HG02840 (cell line): ENCODE results near the gene SVOPL.
"Not testable (repeated sequence)": the region's sequence is repeated elsewhere in the genome, so short reads cannot be mapped to it uniquely, and the experiment has no call there.

ENCODE experiments used
- ATAC-seq: cut with Tn5 transposase; IDR thresholded peaks from one replicate; pipeline ENCODE4 v1.9.1; 2021; ENCODE audit warnings: mild to moderate bottlenecking, moderate library complexity, moderate number of reproducible peaks; ENCODE audit not compliant: unreplicated experiment, low FRiP score

SVOPL gene

DNA sequence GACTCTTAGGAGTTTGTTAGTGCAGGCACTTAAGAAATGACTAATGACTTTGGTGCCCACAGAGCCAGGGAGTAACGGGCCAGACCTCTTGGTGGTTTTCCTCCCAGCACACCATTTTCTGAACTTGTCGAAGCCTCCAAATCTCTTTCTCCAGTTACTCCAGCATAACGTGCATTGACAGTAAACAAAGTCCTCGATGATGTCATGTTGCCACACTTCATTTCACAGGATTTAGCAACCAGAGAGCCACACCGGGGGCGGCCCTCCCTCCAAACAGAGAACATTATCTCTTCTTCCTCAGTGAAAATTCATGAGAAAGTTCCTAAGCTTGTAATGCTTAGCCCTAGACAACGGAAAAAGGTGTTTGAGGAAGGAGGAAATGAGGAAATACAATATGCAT, 4.0 kb upstream of the SVOPL start:
- no peak for ATAC-seq

DNA sequence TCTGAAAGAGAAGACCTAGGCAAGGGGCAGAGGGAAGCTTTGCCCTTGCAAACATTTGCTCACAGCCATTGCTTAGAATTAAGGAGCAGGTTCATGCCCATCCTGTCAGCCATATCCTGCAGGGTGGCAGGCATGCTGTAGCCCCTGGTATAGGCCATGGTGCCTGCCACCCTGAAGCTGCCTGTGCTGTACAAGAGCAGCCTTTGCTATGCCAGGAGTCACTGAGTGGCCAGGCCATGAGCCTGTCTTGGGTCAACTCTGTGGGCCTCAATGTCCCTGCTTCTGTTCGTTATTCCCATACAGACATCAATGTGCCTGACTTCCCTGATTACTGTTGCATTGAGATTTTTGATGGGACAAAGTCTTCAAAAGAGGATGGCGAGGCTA, 368 bp upstream of the SVOPL start:
- ATAC-seq = no peak

DNA sequence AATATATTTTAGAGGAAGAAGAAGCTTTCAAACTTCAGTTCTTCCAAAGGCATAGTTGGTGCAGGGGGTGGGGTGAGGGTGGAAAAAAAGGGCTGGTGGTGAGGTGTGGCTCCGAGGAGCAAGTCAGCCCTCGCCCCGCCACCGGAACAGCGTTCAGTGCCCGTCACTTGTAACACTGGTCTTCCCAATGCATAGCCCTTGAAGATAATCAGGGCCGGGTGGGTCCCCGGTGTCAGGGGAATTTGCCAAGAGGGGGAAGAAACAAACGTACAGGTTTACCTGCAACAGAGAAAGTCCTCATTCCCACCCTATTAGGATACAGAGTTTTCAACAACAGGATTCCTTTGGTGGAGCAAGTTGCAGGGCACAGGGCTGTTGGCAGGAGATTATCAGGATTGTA, 1.5 kb downstream of the SVOPL start:
- no peak for ATAC-seq

DNA sequence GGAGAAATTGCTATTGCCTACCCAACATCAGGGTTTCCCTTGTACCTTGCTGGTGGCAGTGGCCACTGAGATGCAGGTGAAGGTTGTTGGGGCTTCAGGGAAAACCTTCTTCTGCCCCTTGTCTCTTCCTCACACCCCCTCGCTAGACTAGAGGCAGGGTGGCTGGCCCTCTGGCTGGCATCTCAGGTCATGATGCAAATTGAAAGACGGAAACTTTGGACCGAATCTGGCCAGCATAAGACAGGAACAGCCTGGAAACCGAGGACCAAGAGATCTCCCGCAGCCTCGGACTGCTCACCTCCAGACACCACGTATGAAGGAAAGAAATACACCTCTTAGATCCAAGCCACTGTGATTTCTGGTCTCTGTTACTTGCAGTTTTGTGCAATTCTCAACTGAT, 2.9 kb downstream of the SVOPL start:
- no peak for ATAC-seq

DNA sequence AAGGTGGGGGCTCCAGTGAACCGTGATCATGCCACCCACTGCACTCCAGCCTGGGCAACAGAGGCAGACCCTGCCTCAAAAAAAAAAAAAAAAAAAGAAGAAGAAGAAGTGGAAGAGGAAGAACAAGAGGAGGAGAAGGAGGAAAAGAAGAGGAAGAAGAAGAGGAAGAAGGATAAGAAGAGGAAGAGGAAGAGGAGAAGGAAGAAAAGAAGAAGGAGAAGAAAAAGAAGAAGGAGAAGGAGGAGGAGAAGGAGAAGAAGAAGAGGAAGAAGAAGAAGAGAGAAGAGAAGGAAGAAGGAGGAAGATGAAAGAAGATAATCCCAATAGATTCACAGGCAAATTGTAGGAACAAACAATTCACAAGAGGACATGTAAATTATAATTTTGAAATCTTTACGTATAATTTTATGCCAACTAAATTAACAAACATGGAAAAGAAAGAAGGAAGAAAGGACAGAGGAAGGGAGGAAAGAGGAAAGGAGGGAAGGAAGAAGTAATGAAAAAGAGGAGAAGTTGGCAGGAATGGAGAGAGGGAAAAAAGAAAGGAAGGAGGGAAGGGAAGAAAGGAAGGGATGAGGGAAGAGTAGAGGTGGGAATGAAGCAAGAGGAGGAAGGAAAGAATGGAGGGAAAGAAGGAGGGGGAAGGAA, 3.5 kb downstream of the SVOPL start:
- no peak for ATAC-seq

DNA sequence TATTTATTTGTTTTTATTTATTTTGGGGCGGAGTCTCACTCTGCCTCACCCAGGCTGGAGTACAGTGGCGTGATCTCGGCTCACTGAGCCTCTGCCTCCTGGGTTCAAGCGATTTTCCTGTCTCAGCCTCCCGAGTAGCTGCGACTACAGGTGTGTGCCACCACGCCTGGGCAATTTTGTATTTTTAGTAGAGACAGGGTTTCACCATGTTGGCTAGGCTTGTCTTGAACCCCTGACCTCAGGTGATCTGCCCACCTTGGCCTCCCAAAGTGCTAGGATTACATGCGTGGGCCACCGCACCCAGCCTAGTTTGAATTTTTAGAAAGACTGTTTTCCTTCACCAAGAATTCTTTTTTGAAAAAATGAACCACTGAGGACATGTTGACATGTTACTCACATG, 5.4 kb downstream of the SVOPL start:
- ATAC-seq = not testable (repeated sequence)

DNA sequence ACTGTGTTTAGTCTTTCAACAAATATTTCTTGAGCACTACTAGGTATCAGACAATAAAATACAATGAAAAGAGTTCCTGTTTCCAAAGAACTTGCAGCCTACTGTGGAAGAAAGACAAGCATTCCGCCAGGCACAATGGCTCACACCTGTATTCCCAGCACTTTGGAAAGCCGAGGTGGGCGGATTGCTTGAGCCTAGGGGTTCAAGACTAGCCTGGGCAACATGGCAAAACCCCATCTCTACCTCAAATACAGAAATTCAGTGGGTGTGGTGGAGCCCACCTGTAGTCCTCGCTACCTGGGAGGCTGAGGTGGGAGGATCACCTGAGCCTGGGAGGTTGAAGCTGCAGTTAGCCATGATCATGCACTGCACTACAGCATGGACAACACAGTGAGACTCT, 6.1 kb downstream of the SVOPL start:
- ATAC-seq = no peak

DNA sequence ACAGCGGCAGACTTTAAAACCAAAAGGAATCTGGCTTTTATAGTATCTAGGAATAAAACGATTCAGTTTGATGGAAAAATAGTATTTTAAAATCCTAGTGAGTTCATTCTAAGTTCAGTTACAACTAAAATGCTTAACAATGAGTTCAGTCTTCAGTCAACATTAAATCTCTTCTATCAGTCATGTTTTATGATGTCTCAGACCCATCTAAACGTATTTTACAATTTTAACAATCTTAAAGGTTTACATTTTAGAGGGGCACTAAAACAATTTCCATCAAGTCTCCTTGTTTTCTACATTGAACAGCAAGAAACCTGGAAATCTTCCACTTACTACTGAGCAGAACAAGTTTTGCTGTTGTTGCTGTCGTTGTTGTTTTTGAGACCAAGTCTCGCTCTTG, 10.0 kb downstream of the SVOPL start:
- no peak for ATAC-seq

DNA sequence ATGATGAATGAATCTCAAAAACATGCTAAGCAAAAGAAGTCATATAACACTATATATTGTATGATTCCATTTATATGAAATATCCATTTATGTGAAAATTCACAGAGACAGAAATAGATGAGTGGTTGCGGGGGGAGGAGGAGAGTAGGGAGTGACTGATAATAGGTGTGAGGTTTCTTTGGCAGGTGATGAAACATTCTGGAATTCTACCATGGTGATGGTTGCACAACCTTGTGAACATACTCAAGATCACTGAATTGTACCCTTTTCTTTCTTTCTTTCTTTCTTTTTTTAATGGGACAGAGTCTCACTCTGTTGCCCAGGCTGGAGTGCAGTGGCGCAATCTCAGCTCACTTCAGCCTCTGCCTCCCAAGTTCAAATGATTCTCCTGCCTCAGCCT, 10.7 kb downstream of the SVOPL start:
- ATAC-seq = no peak

DNA sequence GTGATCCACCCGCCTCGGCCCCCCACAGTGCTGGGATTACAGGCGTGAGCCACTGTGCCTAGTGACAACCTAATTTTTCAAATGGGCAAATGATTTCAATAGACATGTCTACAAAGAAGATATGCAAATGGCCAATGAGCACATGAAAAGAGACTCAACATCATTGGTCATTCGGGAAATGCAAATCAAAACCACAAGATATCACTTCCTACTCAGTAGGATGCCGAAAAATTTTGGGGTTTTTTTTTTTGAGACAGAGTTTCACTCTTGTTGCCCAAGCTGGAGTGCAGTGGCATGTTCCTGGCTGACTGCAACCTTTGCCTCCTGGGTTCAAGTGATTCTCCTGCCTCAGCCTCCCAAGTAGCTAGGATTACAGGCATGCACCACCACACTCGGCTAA, 13.1 kb downstream of the SVOPL start:
- ATAC-seq = not testable (repeated sequence)

DNA sequence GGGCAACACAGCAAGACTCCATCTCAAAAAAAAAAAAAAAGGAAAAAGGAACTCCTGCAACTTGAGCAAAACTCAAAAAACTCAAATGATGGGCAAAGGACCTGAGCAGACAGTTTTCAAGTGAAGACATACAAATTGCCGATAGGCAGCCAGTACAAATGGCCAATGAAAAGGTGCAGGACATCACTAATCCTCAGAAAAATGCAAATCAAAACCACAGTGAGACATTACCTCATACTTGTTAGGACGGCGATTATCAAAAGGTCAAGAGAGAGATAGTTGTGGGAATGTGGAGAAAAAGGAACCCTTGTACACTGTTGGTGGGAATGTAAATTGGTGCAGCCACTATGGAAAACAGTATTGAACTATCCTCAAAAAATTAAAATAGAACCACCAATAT, 16.8 kb downstream of the SVOPL start:
- ATAC-seq = no peak

DNA sequence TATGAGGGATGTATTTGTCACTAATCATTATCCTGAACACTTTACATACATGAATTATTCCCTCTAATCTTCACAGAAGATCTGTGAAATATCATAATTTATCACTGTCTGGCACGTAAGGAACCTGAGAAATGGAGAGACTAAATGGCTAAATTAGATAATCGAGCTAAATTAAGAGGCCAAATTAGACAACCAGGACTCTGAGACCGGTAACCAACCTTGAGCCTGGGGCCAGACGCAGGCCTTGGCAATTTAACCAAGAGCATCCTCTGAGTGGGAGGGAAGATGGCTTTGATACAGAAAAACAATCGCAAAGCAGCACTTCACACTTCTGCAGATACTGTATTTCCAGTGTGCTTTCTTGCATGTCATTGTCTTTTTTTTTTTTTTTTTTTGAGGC, 21.4 kb downstream of the SVOPL start:
- ATAC-seq = no peak

DNA sequence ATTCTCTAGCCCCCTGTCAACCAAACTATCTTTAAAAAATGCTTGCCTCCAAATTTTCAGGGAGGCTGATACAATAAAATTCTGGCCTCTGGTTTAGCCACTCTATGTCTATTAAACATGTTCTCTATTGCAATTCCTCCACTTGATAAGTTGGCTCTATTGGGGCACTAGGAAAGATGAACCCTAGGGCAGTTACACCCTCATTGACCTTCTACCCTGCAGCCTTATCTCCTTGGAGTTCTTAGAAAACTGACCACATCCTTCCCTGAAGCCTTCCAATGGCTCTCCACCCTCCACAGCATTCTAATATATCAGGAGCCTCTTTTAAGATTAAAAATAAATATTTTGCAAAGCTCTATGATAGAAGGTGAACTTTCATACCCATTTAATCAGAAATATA, 30.6 kb downstream of the SVOPL start:
- ATAC-seq = no peak

DNA sequence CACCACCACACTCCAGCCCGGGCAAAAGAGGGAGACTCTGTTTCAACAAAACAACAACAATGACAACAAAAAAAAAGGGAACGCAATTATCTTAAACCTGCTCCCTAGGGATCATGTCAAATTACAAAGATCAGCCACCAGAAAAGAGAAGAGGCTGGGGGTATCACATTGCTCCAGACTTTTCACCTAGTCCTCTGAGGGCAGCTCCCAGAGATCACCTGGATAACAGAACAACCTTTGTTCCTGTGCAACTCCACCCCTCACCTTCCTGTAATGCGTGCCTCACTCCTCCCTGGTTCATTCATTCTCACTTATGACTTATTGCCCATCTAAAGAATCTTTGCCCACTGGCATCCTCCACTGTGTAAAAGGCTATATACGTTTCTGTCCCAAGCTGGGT, 31.8 kb downstream of the SVOPL start:
- ATAC-seq = no peak

DNA sequence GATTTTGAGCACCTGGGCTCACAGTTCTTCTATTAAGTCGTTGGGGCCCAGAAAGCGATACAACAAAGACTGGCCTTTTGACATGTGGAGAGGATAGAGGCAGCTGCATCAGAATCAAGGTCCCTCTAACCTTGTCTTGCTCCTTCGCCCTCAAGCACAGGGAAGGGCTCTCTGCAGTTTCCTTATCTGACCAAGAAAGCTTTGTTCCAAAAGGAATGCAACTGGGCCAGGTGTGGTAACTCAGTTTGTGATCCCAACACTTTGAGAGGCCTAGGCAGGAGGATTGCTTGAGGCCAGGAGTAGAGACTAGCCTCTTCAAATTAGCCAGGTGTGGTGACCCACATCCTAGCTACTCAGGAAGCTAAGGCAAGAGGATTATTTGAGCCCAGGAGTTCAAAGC, 32.2 kb downstream of the SVOPL start:
- ATAC-seq = no peak

DNA sequence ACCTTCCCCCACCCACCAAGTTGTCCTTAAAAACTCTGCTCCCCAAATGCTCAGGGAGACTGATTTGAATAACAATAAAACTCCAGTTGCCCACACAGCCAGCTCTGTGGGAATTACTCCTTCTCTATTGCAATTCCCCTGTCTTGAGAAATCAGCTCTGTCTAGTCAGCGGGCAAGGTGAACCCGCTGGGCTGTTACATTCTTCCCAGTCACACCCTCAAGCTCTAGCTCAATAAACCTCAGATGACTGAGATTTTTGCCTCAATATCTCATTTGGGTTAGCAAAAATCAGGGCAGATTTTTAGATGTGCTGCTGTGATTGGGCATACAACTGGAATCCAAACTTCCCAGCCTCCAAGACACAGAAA, 32.9 kb downstream of the SVOPL start:
- no peak for ATAC-seq

DNA sequence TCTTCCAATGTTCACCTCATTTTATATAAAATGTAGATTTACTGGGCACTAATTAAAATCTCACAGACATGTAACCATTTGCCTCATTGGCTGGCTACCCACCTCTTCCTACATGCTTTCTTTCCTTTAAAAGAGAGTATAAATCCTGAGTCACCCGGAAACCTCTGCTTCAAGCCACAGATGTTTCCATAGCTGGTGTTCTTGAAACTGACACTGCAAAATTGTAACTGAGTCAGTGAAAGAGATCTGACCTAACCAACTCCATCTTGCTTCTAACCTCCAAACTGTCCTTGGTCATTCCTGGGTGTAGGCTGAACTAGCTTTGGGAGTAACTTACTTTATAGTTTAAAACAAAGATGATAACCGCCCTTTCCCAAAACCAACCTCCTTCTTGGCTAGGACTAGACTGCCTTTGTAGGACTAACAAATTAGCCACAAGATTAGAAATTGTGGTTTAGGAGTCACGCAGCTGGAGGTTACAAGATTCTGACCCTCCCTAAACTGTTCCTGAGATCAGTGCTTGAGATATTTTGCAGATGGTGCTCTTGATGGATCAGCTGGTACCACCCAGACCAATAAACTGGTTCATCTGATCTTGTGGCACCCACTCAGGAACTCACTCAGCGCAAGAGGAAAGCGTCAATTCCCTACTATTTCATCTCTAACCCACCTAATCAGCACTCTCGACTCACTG, 33.5 kb downstream of the SVOPL start:
- no peak for ATAC-seq

DNA sequence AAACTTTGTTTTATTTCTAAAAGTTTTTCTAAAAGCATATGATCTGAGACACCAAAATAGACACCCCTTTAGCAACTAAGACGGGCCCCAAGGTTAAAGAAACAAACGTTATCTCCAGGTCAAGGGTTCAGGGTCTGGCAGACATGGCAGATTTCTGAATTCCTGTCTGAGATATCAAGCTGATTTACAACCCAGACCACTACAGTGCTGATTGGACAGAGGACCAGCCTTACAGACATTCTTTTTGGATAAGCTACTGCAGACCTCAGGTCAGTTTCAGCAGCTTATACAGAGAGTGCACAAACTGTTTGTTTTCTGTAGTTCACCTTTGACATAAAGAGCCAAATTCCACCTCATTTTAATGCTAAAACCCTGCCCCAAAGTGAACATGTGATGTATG, 34.8 kb downstream of the SVOPL start:
- no peak for ATAC-seq

DNA sequence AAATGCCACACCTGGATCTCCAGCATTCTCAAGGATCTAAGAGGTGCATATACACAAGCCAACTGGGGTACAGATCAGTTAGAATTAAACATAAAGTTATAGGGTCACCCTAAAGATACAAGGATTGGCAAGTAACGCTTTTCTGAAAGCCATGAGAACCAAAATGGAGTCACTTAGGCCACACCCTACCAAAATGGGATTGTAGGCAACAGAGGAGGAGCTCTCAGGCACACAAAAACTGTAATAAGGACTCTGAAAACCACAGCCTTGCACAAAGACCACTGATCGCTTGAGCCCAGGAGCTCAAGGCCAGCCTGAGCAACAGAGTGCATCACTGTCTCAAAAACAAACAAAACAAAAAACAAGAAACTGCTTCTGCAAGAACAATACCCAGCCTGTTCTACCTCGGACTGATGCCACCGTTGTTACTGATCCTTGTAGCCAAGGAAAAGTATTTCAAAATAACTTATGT, 35.5 kb downstream of the SVOPL start:
- no peak for ATAC-seq

DNA sequence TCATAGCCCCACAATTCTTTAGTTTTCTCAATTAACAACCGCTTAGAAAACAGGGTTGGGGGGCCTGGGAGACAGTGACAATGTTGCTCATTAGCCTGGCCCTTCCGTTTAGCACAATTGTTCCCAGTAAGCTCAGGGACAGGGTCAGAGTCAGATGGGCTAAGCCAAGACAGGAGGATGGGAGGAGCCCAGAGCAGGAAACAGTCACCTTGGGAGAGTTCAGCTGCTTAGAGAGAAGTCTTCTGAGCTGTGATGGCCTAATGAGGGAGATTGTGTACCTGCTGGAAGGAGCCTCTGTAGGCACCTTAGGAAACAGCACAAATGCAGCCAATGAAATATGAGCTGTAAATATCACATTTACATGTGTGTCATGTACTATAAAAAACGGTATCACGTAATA, 35.9 kb downstream of the SVOPL start:
- ATAC-seq = no peak

DNA sequence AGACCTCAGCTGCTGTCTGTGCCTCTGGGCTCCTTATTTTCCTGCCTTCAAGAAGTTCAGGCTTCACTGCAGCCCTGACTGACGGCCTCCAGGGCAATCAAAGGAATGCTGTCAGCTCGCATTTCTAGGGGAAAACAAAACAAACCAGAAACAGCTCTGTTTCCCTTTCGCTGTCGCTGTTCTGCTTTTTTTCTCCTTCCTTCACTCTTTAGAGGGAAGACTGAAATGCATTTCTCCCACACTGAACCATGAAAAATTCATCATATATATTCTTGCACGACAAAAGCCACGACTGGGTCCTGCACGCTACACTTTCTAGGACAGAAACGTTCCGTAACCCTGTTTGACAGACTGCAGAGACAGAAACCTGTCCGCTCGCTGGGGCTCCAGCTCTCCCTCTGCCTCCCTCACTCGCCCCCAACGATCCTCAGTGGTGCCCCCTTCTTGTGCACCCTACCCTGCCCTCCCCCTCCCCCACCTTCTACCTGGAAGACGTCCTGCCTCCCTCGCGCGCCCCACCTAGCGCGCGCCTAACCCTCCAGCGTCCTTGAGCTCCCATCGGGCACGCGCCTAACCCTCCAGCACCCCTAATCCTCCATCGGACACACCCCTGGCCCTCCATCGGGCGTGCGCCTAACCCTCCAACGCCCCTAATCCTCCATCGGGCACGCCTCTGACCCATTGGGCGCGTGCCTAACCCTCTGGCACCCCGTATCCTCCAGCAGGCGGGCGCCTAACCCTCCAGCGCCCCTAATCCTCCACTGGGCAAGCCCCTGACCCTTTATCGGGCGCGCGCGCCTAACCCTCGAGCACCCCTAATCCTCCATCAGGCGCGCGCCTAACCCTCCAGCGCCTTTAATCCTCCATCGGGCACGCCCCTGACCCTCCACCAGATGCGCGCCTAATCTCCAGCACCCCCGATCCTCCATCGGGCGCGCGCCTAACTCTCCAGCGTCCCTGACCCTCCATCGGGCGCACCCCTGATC, 37.1 kb downstream of the SVOPL start:
- no peak for ATAC-seq
